ENCODE results near the gene TUBB2A.
"Not testable (repeated sequence)": the region's sequence is repeated elsewhere in the genome, so short reads cannot be mapped to it uniquely, and the experiment has no call there.

The TUBB2A gene

DNA sequence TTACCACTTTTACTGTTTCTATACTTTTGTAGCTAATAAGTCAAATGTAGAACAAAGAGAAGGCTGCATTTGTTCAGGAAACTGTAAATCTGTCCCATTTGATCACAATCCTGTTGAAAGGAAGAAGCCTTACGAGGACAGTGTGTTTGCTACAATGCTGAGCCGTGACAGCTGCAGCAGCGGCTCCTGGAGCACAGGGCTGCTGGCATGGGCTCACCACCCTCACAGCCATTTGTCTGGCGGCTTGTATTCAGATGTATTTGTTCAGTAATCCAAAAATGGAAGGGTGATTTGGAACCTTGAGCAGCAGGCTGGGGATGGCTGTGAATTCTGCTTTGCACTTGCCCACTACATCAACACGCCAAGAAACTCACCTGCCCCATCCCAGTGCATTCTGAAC, 5.7 kb downstream of the TUBB2A start:
- no peak for DNase-seq

DNA sequence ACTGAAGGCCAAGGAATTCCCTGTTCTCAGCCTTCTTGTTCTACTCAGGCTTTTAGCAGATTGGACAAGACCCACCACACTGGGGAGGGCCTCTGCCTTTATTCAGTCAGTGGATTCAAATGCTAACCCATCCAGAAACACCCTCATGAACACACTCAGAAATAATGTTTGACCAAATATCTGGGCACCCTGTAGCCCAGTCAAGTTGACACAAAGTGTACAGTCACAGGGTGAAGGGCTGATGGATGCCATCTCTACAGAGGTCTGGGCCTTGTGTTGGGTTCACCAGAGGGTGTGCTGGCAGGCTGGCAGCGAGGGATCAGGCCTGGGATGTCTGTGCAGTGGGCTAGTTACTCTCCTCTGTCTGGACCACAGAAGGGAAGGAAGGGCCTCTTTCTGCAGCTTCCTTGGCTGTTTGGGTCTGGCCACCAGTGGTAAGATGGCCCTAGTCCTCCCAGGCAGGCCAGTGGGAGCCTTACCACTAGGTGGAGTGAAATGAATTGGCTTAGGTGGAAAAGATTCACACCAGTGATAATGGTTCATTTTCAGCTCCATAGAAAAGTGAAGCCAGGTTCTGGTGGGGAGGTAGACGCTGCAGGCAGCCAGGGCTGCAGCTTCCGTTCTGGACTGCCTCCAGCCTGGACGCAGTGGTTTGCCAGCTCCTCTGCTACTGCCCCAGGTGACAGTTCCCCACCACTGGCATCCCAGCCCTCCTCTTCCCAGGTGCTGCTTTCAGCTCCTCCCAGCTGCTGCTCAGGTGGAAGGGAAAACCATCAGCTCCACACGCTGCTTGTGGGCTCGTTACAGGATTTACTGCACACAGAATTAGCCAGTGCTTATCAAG, 9.2 kb downstream of the TUBB2A start:
- DNase-seq = no peak

DNA sequence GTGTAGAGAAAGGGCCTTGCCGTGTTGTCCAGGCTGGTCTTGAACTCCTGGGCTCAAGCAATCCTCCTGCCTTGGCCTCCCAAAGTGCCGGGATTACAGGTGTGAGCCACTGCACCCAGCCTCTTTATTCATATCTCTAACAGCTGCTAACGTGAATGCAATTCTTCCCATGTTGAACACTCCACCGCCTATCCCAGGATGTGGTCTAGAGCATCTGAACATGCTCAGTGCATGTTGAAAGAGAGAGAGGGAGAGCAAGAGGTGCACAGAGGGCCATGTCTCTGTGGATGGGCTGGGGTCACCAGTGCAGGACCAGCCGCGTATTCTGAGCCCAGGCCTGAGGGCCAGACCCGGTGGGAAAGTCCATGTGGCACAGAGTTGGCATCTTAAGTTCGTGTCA, 12.8 kb downstream of the TUBB2A start:
- DNase-seq = no peak

DNA sequence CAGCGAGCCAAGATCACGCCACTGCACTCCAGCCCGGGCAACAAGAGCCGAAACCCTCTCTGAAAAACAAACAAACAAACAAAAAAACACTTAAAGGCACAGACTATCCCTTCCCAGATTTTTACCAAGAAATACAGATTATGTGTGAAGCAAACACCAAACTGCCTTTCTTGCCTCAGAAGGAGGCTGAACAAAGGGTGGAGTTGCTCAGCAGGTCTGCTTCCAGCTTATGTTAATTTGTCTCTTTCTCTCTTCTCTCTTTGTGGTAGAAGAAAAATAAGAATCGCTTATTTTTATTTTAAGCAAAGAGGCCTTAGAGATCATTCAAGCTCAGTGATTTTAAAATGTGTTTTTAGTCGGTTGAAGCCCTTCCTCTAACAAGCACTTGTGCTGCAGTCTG, 14.2 kb downstream of the TUBB2A start:
- DNase-seq = no peak

DNA sequence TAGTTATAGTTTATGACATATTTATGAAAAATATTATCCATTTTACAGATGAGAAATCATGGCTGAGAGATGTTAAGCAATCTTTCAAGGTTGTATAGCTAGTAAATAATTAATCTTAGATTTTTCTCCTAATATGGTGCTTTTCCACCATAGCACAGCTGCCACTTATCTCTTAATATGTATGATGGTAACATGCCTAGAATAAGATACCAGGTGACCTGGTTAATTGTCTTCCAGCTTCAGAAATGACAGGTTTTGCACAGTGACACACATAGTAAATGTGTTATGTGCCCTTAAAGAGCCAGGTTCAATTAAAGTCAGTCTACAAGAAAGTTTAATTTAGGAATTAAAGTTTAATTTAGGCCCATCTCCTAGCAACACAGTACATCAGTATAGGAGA, 14.8 kb downstream of the TUBB2A start:
- DNase-seq = no peak

DNA sequence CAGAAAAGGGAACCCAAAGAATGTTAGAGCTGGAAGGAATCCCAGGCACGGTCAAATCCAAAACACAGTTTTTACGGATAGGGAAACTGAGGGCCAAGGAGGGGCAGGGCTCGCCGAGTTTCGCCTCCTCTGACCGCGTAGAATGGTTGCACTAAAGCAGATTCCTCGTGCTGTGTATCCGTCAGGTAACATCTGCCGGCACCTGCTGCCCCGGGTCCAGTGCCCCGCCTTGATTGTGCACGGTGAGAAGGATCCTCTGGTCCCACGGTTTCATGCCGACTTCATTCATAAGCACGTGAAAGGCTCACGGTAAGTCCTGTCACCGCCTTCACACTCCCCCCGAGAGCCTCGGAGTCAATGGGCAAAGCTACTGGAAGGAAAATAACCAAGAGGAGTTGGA, 17.1 kb downstream of the TUBB2A start:
- no peak for DNase-seq

DNA sequence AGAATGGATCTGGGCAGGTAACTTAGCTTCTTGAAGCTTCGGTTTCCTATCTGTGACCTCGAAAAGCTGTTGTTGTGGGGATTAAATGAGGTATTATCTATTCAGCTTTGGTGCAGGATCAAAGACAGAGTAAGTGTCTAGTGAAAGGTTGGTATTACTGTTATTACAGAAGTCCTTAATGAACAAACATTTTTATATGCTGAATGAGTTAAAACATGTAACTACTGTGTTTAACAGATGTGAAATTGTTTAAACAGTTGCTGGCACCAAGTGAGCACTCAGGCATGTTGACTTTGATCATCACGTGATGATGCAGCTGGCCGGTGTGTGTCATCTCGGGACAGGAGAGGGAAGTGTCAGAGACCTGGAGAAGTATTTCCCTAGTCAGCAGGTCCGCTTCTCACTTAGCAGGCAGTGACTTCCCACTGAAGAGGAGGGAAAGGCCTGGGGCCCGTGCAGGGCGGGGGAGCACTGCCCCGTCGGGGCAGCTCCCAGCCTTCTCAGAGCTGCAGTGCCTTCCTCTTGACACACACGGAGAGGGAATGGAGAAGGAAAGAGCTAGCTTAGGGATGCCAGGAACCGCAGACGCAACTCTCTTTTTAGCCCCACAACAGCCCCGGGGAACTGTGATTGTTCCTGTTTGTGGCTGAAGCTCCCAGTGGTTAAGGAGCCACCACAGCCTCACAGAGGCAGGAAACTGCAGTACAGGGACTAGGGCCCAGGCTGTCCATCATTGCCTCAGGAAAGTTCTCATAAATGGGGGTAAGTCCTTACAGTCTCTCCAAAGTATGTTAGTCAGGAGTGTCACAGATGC, 18.0 kb downstream of the TUBB2A start:
- no peak for DNase-seq

DNA sequence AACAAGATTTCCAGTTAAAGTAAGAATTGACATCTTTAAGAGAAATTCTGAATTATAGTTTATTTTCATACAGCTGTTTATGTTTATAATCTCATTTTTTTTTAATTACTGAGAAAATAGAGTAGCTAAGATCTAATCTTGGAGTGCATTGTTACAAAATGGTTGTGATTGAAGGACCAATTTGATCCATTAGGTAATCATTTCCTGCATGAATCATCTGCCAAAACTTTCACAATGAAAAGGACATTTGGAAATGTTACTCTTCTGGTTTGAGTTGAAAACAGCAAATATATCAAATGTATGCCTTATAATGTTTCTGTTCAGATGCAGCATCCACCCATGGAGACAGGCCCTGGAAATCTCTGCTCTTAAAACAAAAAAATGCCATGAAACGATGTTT, 19.0 kb downstream of the TUBB2A start:
- no peak for DNase-seq

DNA sequence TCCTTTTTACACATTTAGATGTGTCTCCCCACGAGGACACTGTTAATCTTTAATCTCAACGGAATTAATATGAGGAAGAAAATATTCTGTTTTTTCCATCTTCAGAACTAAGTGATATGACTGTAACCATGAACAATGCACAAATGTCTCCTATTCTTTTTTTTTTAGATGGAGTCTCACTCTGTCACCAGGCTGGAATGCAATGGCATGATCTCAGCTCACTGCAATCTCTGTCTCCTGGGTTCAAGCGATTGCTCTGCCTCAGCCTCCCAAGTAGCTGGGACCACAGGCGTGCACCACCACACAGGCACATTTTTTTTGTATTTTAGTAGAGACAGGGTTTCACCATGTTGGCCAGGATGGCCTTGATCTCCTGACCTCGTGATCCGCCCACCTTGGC, 19.5 kb downstream of the TUBB2A start:
- DNase-seq = not testable (repeated sequence)

DNA sequence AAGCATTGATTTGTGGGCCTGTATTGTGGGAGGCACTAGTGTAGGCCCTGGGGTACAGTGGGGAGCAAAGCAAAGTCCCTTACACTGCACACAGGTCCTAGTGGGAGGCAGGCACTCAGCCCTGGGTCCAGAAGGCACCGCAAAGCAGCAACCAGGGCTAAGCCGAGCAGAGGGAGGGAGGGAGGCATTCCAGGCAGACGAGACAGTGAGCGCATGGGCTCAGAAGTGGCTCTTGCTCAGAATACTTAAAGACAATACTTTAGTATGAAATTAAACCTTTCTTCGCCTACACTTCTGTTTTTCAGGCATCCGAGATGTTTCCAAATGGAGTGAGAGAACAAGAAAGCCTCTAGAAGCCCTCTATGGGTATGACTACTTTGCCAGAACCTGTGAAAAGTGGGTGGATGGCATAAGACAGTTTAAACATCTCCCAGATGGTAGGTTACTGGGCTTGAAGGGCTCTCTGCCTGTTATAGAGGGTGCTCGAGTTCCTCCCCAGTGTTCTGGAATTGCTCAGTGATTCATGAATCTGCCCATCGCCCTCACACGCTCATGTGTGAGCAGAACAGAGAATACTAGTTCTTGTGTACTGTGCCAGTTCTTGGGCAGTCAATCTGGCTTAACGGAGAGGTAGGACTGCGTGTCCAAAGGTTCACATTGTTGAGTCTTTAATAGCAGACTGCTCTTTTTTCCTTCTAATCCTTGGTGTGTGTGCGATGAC, 20.1 kb downstream of the TUBB2A start:
- DNase-seq = no peak

DNA sequence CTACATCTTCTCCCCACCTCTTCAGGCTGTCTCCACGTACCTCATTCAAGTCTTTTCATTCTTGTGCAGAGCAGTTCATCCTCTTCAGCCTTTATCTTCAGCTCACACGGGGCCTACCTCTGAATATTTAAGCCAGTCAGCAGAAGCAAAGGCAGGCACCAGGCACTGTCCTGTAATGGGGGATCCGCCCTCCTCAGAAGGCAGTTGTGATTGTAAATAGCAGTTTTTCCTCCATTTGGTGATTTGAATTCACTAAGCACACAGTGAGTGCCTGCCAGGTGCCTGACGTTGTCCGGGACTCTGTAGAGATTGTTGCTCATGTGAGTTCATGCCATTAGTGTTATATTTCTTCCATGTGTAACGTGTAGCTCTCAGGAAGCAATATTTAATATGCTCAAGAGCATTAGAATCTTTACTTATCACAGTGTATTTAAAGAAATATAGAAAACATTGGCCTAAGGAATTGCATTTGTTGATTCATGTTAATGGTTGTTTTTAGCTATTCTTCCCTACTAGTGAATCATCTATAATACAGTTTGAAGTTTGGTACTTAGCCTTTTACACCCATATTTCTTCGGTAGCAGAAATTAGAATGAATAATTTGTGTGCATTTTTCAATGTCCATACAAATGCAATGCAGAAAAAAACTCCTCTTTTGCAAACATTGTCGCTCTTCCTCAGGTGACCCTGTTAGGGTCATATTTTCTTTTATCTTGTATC, 20.9 kb downstream of the TUBB2A start:
- DNase-seq = no peak

DNA sequence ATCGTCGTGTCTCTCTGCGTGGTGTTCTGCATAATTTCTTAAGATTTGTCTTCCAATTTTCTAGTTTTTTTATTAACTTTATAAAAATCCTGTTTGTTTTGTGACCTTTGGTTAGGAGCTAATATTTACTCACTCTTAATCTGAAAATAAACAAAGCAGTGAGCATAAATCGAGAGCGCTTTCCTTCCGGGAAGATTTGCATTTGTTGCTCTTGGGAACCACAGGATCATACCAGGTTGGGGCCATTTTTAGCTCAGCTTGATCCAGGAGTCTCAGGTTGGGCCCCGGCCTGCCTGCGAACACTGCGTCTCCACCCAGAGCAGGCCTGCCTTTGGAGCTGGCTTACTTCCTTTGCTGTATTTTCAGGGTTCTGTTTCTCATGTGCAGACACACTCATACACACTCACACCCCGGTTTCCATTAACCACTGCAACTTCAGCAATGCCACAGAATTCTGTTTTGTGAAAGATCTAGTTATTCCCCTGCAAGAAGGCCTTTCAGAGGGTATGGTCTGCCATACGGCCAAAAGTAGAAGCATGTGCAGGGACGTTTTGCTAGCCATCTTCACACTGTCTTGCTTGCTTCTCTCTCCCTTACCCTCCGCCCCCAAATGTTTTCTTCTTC, 21.6 kb downstream of the TUBB2A start:
- no peak for DNase-seq

DNA sequence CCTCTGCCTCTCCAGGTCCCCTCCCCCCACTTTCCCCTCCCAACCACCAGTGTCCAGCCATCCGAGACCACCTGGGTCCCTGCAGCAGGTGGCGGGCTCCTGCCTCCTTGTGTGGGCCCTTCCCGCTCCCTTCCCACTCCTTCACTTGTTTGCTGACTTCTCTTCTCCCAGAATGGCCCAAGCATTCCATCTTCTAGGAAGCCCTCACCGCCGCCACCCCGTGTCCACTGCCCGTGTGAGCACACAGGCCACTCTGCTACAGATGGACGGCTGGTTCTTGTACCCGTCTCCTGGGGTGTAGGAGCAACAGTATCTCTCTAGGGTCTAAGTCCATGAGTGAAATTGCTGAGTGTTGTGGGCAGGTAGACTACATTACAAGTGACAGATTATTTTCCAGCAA, 23.8 kb downstream of the TUBB2A start:
- DNase-seq = no peak

DNA sequence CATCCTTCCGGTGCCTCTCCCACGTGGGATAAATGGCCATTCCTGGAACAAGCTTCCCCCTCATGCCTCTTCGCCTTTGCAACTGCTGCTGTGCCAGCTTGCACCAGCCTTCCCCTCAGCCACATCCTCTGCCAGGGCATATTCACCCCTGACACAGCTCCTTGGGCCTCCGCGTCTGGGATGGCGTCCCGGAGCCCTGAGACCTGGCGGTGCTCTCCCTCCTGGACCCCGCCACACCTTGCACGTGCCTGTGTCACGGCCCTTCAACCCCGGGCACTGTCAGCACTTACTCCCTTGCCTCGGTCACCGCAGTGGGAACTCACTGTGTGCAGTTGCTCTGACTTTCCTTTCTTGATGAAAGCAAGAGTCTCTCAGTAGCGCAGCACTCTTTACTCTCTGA, 25.6 kb downstream of the TUBB2A start:
- DNase-seq = no peak

DNA sequence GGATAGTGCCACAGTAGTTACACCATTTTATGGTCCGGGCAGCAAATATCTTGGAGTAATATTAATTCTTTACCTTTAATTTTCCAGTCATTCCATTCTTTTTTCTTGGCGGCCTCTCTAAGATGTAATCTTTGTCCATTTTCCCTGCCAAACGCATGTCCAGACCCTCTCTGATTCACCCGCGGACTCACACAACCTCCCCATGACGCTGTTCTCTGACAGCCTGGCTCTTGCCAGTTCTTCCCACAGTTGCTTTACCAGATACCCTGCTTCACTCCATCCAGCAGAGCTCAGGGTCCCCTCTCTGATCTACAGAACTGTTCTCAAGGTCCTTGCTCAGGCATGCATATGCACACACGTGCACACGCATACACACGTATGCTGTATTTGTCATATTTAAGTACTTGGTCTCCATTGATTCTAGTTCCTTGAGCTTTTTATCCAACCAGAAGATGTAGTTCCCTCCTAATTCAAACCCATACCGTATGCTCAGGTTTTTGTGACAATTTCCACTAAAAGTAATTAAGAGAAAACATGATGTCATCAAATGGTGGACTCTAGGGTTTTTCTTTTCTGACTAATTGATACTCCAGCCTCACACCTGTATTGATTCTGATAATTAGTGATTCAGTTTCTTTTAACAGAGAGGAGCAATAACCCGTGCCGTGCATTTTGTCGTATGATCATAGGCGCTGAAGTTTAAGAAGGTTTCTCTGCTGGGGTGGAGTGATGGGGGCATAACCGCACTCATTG, 28.8 kb downstream of the TUBB2A start:
- DNase-seq = no peak

DNA sequence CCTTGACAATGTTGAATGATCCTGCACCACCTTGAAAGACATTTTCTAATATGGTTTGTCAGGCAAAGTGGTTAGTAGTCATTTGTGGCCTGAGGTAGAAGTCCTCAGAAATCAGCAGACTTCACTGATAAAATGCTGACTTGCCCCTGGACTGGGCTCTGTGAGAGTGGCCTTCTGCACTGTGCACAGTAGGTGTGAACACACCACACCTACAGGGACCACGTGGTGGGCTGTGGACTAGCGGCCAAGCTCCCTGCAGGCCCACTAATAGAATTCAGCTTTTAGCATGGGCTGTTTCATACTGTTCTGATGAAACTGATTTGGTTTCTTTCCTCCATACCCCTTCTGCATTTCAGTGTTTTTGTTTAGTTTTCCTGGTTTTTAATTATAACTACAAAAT, 31.5 kb downstream of the TUBB2A start:
- DNase-seq = no peak

DNA sequence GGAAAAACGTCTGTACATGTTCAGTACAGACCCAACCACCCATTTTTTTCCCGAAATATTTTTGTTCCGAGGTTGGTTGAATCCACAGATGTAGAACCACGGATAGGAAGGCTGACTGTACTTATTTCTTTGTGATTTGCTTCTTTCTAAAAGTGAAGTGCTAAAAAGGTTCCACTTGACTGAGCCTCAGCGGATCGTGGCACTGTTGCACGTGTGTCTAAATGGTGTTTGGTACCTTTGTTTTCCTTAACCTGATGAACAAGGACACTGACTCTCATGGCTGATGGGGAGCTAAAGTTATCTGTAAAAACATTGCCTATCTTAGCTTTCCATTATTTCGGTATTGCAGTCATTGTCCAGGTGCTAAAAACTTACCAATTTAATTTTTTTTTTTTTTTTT, 32.7 kb downstream of the TUBB2A start:
- DNase-seq = no peak

DNA sequence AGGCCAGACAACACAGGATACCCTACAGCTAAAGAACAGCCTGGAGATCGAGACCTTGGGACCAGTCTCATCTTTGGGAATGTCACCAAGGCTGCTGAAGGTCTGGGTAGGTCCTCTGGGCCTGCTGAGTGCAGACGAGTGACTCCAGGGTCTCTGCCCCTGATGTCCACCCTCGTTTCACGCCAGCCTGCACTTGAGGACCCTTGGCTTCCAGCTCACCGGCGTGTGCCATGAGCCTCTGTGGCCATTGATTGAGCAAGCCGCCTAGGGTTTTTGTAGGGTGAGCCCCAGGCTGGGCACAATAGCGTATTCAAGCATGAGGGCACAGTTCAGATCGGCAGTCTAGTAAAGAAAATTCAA, 34.5 kb downstream of the TUBB2A start:
- no peak for DNase-seq

DNA sequence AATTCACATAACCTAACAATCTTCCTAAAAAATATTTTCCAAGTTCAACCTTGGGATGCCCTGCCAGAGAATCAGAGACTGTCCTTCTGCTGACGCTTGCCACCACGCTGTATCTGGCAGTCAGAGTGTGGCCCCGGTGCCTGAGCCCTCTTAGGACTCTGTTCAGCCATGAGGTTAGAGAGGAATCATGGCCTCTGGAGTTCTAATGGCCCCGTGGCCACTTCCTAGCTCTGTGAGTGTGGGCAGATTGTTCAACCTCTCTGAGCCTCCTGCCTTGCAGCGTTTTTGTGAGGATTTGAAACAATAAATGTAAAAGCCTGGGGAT, 36.6 kb downstream of the TUBB2A start:
- DNase-seq = no peak

DNA sequence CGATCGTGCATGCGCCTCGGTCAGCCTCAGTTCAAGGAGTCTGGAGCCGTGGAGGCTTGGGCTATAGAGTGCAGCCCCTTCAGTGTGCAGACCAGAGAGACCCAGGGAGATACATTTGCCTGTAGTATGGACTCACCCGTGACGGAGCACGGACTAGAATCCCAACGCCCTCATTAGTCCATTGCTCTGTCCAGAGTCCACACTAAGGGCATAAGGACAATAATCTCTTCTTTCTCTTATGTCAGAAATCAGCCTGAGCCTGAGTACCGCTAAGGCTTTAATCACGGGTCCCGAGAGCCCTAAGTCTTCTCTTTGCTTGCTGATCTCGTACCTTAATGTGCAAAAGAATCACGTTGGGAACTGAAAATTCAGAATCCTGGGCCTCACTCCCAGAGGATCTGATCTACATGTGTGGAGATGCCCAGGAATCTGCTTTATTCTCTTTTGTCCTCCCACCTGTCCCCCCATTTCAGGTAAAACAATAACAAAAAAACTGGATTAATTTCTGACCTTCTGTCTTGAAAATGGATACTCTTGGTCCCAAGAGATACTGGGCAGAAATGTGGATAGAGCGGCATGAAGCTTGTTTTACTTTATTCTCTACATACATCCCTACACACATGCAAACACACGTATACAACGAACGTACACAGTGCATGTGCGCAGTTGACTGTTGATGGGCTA, 38.2 kb downstream of the TUBB2A start:
- DNase-seq = no peak

DNA sequence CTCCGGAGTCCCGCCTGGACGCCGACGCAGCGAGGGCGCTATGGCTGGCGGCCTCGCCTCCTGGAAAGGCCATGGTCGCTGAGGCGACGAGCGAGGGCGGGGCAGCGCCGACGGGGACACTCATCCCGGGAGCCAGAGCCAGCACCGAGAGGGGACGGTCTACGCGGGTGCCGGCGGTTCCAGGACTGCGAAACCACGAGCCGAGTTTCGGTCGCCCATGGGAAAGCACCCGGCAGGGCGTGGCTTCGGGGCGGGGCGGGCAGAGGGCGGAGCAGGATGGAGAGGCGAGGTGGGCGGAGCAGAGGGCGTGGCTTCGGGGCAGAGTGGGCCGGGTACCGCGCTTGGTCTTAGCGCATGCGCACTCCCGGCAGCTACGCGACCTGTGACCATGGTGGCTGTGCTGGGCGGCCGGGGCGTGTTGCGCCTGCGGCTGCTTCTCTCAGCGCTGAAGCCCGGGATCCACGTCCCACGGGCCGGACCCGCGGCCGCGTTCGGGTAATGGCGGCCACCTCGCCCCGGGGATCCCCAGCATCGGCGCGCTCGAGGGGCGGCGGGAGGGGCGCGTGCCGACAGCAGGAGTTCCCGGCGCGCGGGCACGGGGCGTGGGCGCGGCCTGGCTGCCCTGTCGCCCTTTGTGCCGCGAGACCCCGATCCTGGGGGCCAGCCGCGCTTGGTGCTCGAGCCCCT, 38.8 kb downstream of the TUBB2A start, which contains the start of gene BPHL:
BPHL (plus strand) TSS at position 359 of the 687 bp plus-strand sequence; CDS start at position 389, 30 bp downstream.
- peak; percentile 100 for DNase-seq

Measured in activated CD4-positive, alpha-beta T cell treated with anti-CD3 and anti-CD28 coated beads, Interleukin-2, Interleukin-6, amounts not matched to agents 100 ng/mL and 50 ng/mL, durations not matched to agents 16 hours and 8 hours (primary cell).